SK-N-SH (cell line): ENCODE results near the gene SLC35F1.

Source experiments
- CTCF ChIP-seq: fragments of 200-600 bp; sonication (generic); IDR thresholded peaks from 2 replicates; pipeline ENCODE4 v1.6.1; 2017; ENCODE audit warnings: antibody characterized with exemption, mild to moderate bottlenecking, moderate library complexity
- PBX3 ChIP-seq: IDR thresholded peaks from 2 replicates; pipeline ENCODE4; 2012
- POLR2AphosphoS5 ChIP-seq: IDR thresholded peaks from 2 replicates; pipeline ENCODE4 v1.6.1; 2012; ENCODE audit warnings: low read depth, low read length
- REST ChIP-seq: IDR thresholded peaks from 2 replicates; pipeline ENCODE4 v1.6.1; 2012; ENCODE audit warnings: mild to moderate bottlenecking, low read depth, low read length, moderate library complexity
- ZBTB33 ChIP-seq: IDR thresholded peaks from 2 replicates; pipeline ENCODE4 v1.4.0; 2012; ENCODE audit warnings: low read depth, borderline replicate concordance

GRCh38 chr6:117930645-117931044 lies 23.6 kb downstream of the SLC35F1 start:
- TF ChIP-seq PBX3 (no peak), CTCF (no peak), ZBTB33 (no peak), REST (no peak), POLR2AphosphoS5 (no peak)
